Smooth muscle cell (in vitro differentiated cells): ENCODE data around the gene OR10A2. TPM values are rescaled to one million over a fixed set of nuclear protein-coding genes. Genes with fewer than 3 reads are reported as not detected.

Experiments
- DNase-seq: peaks from one replicate; lab custom pipeline; 2025; ENCODE audit not compliant: unreplicated experiment; lab: John Stamatoyannopoulos, UW
- H2AFZ ChIP-seq: fragments of 200-600 bp; sonication (generic); 2 replicates; pipeline ENCODE4 v1.6.0; 2016; ENCODE audit warnings: antibody characterized with exemption, low read depth, mild to moderate bottlenecking
- H3F3A ChIP-seq: fragments of 200-600 bp; sonication (generic); 2 replicates; pipeline ENCODE4 v1.6.0; 2017; ENCODE audit warnings: antibody characterized with exemption, low read depth
- H3K27ac ChIP-seq: fragments of 200-600 bp; sonication (generic); 2 replicates; pipeline ENCODE4 v1.5.1; 2016; ENCODE audit warnings: low read depth, mild to moderate bottlenecking
- H3K27me3 ChIP-seq: fragments of 200-600 bp; sonication (generic); 2 replicates; pipeline ENCODE4 v1.6.1; 2016; ENCODE audit warnings: low read depth, mild to moderate bottlenecking
- H3K36me3 ChIP-seq: fragments of 200-600 bp; sonication (generic); 2 replicates; pipeline ENCODE4 v1.5.1; 2016; ENCODE audit warnings: low read depth
- H3K4me1 ChIP-seq: fragments of 200-600 bp; sonication (generic); 2 replicates; pipeline ENCODE4 v1.5.1; 2016; ENCODE audit warnings: low read depth
- H3K4me2 ChIP-seq: fragments of 200-600 bp; sonication (generic); 2 replicates; pipeline ENCODE4 v1.6.0; 2016; ENCODE audit warnings: mild to moderate bottlenecking
- H3K4me3 ChIP-seq: fragments of 200-600 bp; sonication (generic); 2 replicates; pipeline ENCODE4 v1.5.1; 2016; ENCODE audit warnings: mild to moderate bottlenecking
- H3K79me2 ChIP-seq: fragments of 200-600 bp; sonication (generic); 2 replicates; pipeline ENCODE4 v1.6.0; 2016; ENCODE audit warnings: low read depth, mild to moderate bottlenecking
- H3K9ac ChIP-seq: fragments of 200-600 bp; sonication (generic); 2 replicates; pipeline ENCODE4 v1.6.0; 2016; ENCODE audit warnings: low read depth
- H3K9me3 ChIP-seq: fragments of 200-600 bp; sonication (generic); replicated peaks from 2 replicates; pipeline ENCODE4 v1.5.1; 2016; ENCODE audit warnings: low read depth
- H4K20me1 ChIP-seq: fragments of 200-600 bp; sonication (generic); 2 replicates; pipeline ENCODE4 v1.6.0; 2016; ENCODE audit warnings: low read depth
- WGBS: methylation state at CpG from one replicate; pipeline ENCODE4 v1.1.7; 2016; ENCODE audit warnings: low lambda C conversion rate; 5-methylcytosine and 5-hydroxymethylcytosine counted together
- polyA plus RNA-seq: library from polyadenylated mRNA; unstranded; fragments of >200 nt; fragmentation: Nextera tagmentation; extraction: Ambion mirVana; gene quantifications from 2 replicates; pipeline ENCODE4 v1.2.1, GENCODE V29; 2016
- total RNA-seq: library from RNA; depleted of rRNA; stranded (reverse); fragments of >200 nt; gene quantifications from 2 replicates; pipeline ENCODE4 v1.2.3, GENCODE V29; 2014
- TF ChIP-seq, protein P1 (sequence below): fragments of 200-600 bp; sonication (generic); IDR thresholded peaks from 2 replicates; pipeline ENCODE4 v1.5.1; 2017; ENCODE audit warnings: borderline replicate concordance, mild to moderate bottlenecking, antibody characterized with exemption; ENCODE audit not compliant: insufficient read depth, poor library complexity, severe bottlenecking

The OR10A2 gene
- total and polyA plus RNA-seq, 2 experiments from 2014 or later = not detected

DNA sequence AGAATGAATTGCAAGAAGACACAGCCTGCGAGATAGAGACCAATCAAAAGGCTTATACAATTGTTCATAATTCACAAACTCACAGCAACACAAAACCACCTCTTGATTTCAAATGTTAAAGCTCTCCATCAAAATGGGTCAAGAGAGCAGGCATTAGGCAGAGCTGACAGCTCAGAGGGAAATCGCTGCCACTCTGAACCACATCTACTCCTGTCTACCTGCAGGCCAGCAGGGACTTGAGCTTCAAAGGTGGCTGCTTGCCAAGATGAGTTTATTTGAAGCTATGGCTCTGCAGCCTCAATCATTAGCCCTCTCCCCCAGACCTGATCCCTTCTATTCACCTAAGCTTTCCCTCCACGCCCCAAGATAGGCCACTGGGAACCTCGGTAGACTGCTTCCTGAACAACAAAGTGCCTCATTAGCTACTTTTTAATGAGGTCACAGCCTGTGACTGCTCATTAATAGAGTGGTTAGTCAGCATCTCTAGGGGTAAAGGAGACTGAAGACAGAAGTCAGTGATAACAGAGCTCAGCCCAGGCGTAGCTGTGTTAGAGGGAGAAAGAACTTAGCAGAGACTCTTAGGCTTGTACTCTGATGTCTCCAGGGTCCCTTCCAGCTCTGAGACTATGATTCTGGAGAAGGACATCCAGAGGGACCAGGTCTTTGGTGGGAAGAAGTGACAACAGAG is 38.6 kb upstream of the OR10A2 start:
- Histone ChIP-seq H3K4me1 (no peaks in the 10 kb centered on the region), H3K9me3 (no peaks in the 10 kb centered on the region), H3K4me2 (no peak overlapping the region), H3K27ac (no peak overlapping the region), H3K79me2 (no peaks in the 10 kb centered on the region), H4K20me1 (no peaks in the 10 kb centered on the region), H3K4me3 (no peak overlapping the region), H3K9ac (no peak overlapping the region), H3K36me3 (no peaks in the 10 kb centered on the region), H3F3A (no peaks in the 10 kb centered on the region), H3K27me3 (no peaks in the 10 kb centered on the region), H2AFZ (no peak overlapping the region)
- no peak for DNase-seq
- WGBS = 69% methylated on average over 5 of the region's 5 CpGs
- TF ChIP-seq, protein P1, sequence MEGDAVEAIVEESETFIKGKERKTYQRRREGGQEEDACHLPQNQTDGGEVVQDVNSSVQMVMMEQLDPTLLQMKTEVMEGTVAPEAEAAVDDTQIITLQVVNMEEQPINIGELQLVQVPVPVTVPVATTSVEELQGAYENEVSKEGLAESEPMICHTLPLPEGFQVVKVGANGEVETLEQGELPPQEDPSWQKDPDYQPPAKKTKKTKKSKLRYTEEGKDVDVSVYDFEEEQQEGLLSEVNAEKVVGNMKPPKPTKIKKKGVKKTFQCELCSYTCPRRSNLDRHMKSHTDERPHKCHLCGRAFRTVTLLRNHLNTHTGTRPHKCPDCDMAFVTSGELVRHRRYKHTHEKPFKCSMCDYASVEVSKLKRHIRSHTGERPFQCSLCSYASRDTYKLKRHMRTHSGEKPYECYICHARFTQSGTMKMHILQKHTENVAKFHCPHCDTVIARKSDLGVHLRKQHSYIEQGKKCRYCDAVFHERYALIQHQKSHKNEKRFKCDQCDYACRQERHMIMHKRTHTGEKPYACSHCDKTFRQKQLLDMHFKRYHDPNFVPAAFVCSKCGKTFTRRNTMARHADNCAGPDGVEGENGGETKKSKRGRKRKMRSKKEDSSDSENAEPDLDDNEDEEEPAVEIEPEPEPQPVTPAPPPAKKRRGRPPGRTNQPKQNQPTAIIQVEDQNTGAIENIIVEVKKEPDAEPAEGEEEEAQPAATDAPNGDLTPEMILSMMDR = no peak

DNA sequence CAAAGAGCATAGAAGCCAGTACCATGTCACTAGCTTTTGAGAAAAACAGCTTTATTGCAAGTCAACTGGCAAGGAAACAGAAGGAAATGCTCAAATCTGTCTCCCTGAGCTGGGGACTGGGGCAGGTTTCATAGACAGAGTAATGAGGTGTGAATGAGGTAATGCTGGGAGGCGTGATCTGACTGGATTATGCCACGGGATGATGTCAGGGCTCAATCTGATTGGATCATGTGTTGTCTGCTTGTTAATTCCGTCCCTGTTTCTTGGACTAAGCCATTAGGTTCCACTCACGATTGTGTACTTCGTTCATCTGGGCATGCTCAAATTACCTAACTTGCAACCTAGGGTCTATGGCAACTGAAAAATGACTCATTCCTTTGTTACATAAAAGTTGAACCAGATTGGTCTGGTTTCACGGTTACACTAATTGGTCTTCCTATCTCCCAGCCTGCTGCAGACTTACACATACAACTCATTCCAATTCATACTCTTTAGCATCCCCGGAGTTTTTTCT is 37.6 kb upstream of the OR10A2 start:
- Histone ChIP-seq H3K36me3 (no peaks in the 10 kb centered on the region), H3K4me1 (no peaks in the 10 kb centered on the region), H3K4me2 (no peak overlapping the region), H3K9ac (no peak overlapping the region), H4K20me1 (no peaks in the 10 kb centered on the region), H3K79me2 (no peaks in the 10 kb centered on the region), H2AFZ (no peak overlapping the region), H3K27ac (no peak overlapping the region), H3K27me3 (no peaks in the 10 kb centered on the region), H3K9me3 (no peaks in the 10 kb centered on the region), H3K4me3 (no peak overlapping the region), H3F3A (no peaks in the 10 kb centered on the region)
- DNase-seq = no peak
- 64% methylated on average over 7 of the region's 7 CpGs for WGBS
- TF ChIP-seq, protein P1 = no peak

DNA sequence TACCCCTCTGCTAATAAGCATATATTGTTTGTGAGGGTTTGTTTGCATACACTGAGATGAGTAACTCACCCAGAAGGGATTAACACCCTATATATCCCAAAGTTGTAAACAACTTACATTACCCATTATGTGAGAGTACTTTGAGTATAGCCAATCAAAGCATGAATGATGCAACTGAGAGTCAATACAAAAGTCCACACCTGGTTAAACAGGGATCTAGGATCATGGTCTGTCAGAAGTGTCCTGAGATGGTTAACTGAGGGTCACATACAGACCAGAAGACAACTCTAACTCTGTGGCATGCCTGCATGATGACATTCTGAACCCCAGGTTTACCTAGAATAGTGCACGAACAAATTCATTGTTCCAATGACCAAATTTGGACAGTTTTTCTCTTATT is 34.8 kb upstream of the OR10A2 start:
- Histone ChIP-seq H3K4me3 (no peak overlapping the region), H3K27me3 (no peaks in the 10 kb centered on the region), H3K79me2 (no peaks in the 10 kb centered on the region), H3K4me2 (no peak overlapping the region), H3F3A (no peaks in the 10 kb centered on the region), H2AFZ (no peak overlapping the region), H3K36me3 (no peaks in the 10 kb centered on the region), H3K4me1 (no peaks in the 10 kb centered on the region), H3K27ac (no peak overlapping the region), H3K9ac (no peak overlapping the region), H4K20me1 (no peaks in the 10 kb centered on the region), H3K9me3 (no peaks in the 10 kb centered on the region)
- TF ChIP-seq, protein P1 = no peak
- WGBS = 100% methylated on average over 1 of the region's 1 CpG
- no peak for DNase-seq

DNA sequence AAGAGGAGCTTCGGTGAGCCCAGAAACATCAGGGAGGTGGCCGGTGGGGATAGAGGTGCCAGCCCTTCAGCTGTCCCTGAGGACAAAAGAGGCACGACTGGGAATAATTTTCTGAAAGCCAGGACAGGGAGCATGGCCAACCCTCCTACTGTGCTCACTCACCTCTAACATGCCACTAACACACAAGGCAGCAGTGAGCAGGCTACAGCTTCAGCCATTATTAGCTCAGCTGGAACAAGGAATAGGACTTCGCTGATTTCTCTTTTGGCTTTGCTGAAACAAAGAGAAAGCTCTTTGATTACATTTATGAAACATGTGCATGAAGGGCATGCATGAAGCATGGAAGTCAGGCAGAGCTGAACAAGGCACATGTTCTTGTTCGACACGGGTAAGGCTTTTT is 29.5 kb upstream of the OR10A2 start:
- no peaks in the 10 kb centered on the region for H3K9me3 ChIP-seq
- H3K27ac ChIP-seq = no peak overlapping the region
- no peaks in the 10 kb centered on the region for H3K27me3 ChIP-seq
- no peaks in the 10 kb centered on the region for H3K36me3 ChIP-seq
- no peaks in the 10 kb centered on the region for H3F3A ChIP-seq
- no peak overlapping the region for H3K4me3 ChIP-seq
- no peak overlapping the region for H3K9ac ChIP-seq
- H3K4me1 ChIP-seq = no peaks in the 10 kb centered on the region
- no peak overlapping the region for H2AFZ ChIP-seq
- no peaks in the 10 kb centered on the region for H4K20me1 ChIP-seq
- no peak overlapping the region for H3K4me2 ChIP-seq
- H3K79me2 ChIP-seq = no peaks in the 10 kb centered on the region
- TF ChIP-seq, protein P1 = no peak
- WGBS = 93% methylated on average over 6 of the region's 6 CpGs
- no peak for DNase-seq
